ENCODE measurements around the gene TMEM33.
"Not testable (repeated sequence)": the region's sequence is repeated elsewhere in the genome, so short reads cannot be mapped to it uniquely, and the experiment has no call there.

Gene TMEM33

GRCh38 chr4:41934901-41935651 lies at the start of gene TMEM33:
TMEM33 (plus strand) TSS chr4:41935429; CDS start chr4:41935485, 56 bp downstream.
- DNase-seq: peak; percentile 96

GRCh38 chr4:41885456-41885855 lies 49.8 kb upstream of the TMEM33 start:
- DNase-seq: no peak

- no peak for DNase-seq
These were observed 48.0 kb upstream of the TMEM33 start for GRCh38 chr4:41887277-41887676.

- DNase-seq: peak; percentile 68
These were observed 47.2 kb upstream of the TMEM33 start for GRCh38 chr4:41887821-41888686.

- DNase-seq: no peak
These were observed 46.5 kb upstream of the TMEM33 start for GRCh38 chr4:41888687-41889074.

GRCh38 chr4:41889317-41889716 lies 45.9 kb upstream of the TMEM33 start:
- no peak for DNase-seq

GRCh38 chr4:41890085-41890484 lies 45.1 kb upstream of the TMEM33 start:
- no peak for DNase-seq

- no peak for DNase-seq
These were observed 38.6 kb upstream of the TMEM33 start for GRCh38 chr4:41896648-41897047.

GRCh38 chr4:41897698-41898097 lies 37.5 kb upstream of the TMEM33 start:
- no peak for DNase-seq

- DNase-seq: not testable (repeated sequence)
These were observed 26.1 kb upstream of the TMEM33 start for GRCh38 chr4:41909136-41909535.

- DNase-seq: no peak
These were observed 22.7 kb upstream of the TMEM33 start for GRCh38 chr4:41912546-41912945.

GRCh38 chr4:41913509-41913908 lies 21.7 kb upstream of the TMEM33 start:
- no peak for DNase-seq

GRCh38 chr4:41918278-41918677 lies 17.0 kb upstream of the TMEM33 start:
- DNase-seq: no peak

- not testable (repeated sequence) for DNase-seq
These were observed 14.8 kb upstream of the TMEM33 start for GRCh38 chr4:41920416-41920815.

GRCh38 chr4:41921476-41921875 lies 13.8 kb upstream of the TMEM33 start:
- no peak for DNase-seq

- no peak for DNase-seq
These were observed 7.3 kb upstream of the TMEM33 start for GRCh38 chr4:41927796-41928499.

GRCh38 chr4:41930139-41930831 lies 4.9 kb upstream of the TMEM33 start:
- no peak for DNase-seq

GRCh38 chr4:41932988-41933387 lies 2.2 kb upstream of the TMEM33 start:
- peak; percentile 23 for DNase-seq

- DNase-seq: no peak
These were observed 1.2 kb upstream of the TMEM33 start for GRCh38 chr4:41933997-41934503.

GRCh38 chr4:41934514-41934900 lies 722 bp upstream of the TMEM33 start:
- DNase-seq: peak; percentile 39

- DNase-seq: peak; percentile 74
These were observed 408 bp downstream of the TMEM33 start for GRCh38 chr4:41935652-41936021.

GRCh38 chr4:41939016-41939626 lies 3.9 kb downstream of the TMEM33 start:
- DNase-seq: peak; percentile 62

Data from hematopoietic multipotent progenitor cell treated with erythropoietin and hydrocortisone succinate and interleukin-3 and kit ligand, for 6 days (in vitro differentiated cells).